MCF 10A (cell line): Measurements from ENCODE around the gene CDC42EP2. TPM values are rescaled to one million over a fixed set of nuclear protein-coding genes. Genes with fewer than 3 reads are reported as not detected.

Experiments
- BruUV-seq: library from RNA; stranded (reverse); fragments of 400-500 nt; replicated peaks from 2 replicates; lab custom pipeline; 2021; lab: Mats Ljungman, UMichigan
- CTCF ChIA-PET: fragments of 300-600 bp; sonication (Branson Sonifier 250); formaldehyde crosslinking; extraction: SDS; loops from one replicate; lab custom pipeline; 2021; ENCODE audit warnings: antibody characterized with exemption, inconsistent platforms; lab: Yijun Ruan, JAX
- POLR2A ChIA-PET: fragments of 300-600, 350-650 bp; sonication (Branson Sonifier 250); formaldehyde crosslinking; extraction: SDS; loops from one replicate; lab custom pipeline; 2020; ENCODE audit warnings: antibody characterized with exemption, inconsistent platforms; lab: Yijun Ruan, JAX
- DNase-seq: peaks from one replicate; pipeline ENCODE4 v3.0.0-alpha.2; 2018; ENCODE audit not compliant: unreplicated experiment
- H3K27ac Mint-ChIP-seq: one replicate; pipeline ENCODE4 v1.8.0; 2022; ENCODE audit warnings: mild to moderate bottlenecking, low read depth, mixed read lengths; ENCODE audit not compliant: unreplicated experiment
- H3K27me3 Mint-ChIP-seq: one replicate; pipeline ENCODE4 v1.8.0; 2022; ENCODE audit warnings: mixed read lengths; ENCODE audit not compliant: insufficient read depth, unreplicated experiment
- H3K36me3 Mint-ChIP-seq: one replicate; pipeline ENCODE4 v1.8.0; 2022; ENCODE audit warnings: mild to moderate bottlenecking, moderate library complexity, mixed read lengths; ENCODE audit not compliant: insufficient read depth, unreplicated experiment
- H3K4me1 Mint-ChIP-seq: one replicate; pipeline ENCODE4 v1.8.0; 2022; ENCODE audit warnings: mixed read lengths; ENCODE audit not compliant: insufficient read depth, unreplicated experiment
- H3K4me3 Mint-ChIP-seq: one replicate; pipeline ENCODE4 v1.8.0; 2022; ENCODE audit warnings: mild to moderate bottlenecking, moderate library complexity, mixed read lengths; ENCODE audit not compliant: unreplicated experiment
- H3K9me3 Mint-ChIP-seq: one replicate; pipeline ENCODE4 v1.8.0; 2022; ENCODE audit warnings: mixed read lengths; ENCODE audit not compliant: unreplicated experiment
- intact Hi-C: fragments of 100-400 bp; cut with micrococcal nuclease; formaldehyde crosslinking; loops from 2 replicates; pipeline ENCODE4 v1.14.1; 2022
- total RNA-seq: library from RNA; stranded (reverse); gene quantifications from 2 replicates; pipeline ENCODE4 v1.2.3, GENCODE V29; 2022
- TF ChIP-seq, protein P1 (sequence below): fragments of 200-600 bp; IDR thresholded peaks from one replicate; pipeline ENCODE4 v1.8.0; 2022; ENCODE audit warnings: antibody characterized with exemption, mild to moderate bottlenecking; ENCODE audit not compliant: unreplicated experiment

The CDC42EP2 gene
- total RNA-seq, 1 experiment from 2014 or later: 24.5 TPM

- no peak for DNase-seq
- TF ChIP-seq, protein P1, sequence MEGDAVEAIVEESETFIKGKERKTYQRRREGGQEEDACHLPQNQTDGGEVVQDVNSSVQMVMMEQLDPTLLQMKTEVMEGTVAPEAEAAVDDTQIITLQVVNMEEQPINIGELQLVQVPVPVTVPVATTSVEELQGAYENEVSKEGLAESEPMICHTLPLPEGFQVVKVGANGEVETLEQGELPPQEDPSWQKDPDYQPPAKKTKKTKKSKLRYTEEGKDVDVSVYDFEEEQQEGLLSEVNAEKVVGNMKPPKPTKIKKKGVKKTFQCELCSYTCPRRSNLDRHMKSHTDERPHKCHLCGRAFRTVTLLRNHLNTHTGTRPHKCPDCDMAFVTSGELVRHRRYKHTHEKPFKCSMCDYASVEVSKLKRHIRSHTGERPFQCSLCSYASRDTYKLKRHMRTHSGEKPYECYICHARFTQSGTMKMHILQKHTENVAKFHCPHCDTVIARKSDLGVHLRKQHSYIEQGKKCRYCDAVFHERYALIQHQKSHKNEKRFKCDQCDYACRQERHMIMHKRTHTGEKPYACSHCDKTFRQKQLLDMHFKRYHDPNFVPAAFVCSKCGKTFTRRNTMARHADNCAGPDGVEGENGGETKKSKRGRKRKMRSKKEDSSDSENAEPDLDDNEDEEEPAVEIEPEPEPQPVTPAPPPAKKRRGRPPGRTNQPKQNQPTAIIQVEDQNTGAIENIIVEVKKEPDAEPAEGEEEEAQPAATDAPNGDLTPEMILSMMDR: no peak
- intact Hi-C loops: no loop called here
- CTCF ChIA-PET: interaction anchor here (0.6 to 2.0 kb wide), 10 partner anchors 10 to 272 kb away, joined by 3 to 12 read pairs (median 5); no protein-coding TSS in a partner anchor
- POLR2A ChIA-PET: interaction anchor here (0.6 to 2.3 kb wide), 8 partner anchors 9 to 179 kb away, joined by 3 to 6 read pairs (median 4); no protein-coding TSS in a partner anchor
- Mint-ChIP-seq H3K9me3 (no peaks in the 10 kb centered on the region), H3K36me3 (peaks cover 63% of the 10 kb centered on the region), H3K4me3 (no peak overlapping the region), H3K4me1 (peaks cover 13% of the 10 kb centered on the region), H3K27me3 (no peaks in the 10 kb centered on the region), H3K27ac (no peak overlapping the region)
- BruUV-seq: no TSS peak
These were observed 36.8 kb downstream of the CDC42EP2 start for GRCh38 chr11:65351511-65351910.

GRCh38 chr11:65352783-65353182 lies 38.1 kb downstream of the CDC42EP2 start:
- Mint-ChIP-seq H3K27ac (no peak overlapping the region), H3K9me3 (no peaks in the 10 kb centered on the region), H3K4me3 (no peak overlapping the region), H3K27me3 (no peaks in the 10 kb centered on the region), H3K36me3 (peaks cover 53% of the 10 kb centered on the region), H3K4me1 (peaks cover 13% of the 10 kb centered on the region)
- CTCF ChIA-PET: interaction anchor here (0.6 to 1.9 kb wide), 10 partner anchors 9 to 475 kb away, joined by 3 to 12 read pairs (median 4); no protein-coding TSS in a partner anchor
- intact Hi-C loops: loop anchor here (2.0 kb wide), 1 partner anchor 38 kb away; the partner anchor contains the start of gene CDC42EP2
- DNase-seq: no peak
- no TSS peak for BruUV-seq
- POLR2A ChIA-PET: interaction anchor here (1.1 to 2.8 kb wide), 6 partner anchors 10 to 158 kb away, joined by 3 to 14 read pairs (median 4); partner anchors contain the start of genes DPF2 and SLC25A45
- TF ChIP-seq, protein P1: peak; percentile 16

GRCh38 chr11:65353376-65353775 lies 38.7 kb downstream of the CDC42EP2 start:
- H3K36me3 Mint-ChIP-seq: peaks cover 48% of the 10 kb centered on the region

GRCh38 chr11:65353900-65354264 lies 39.2 kb downstream of the CDC42EP2 start:
- Mint-ChIP-seq H3K27ac (no peak overlapping the region), H3K36me3 (peaks cover 42% of the 10 kb centered on the region), H3K4me1 (peaks cover 18% of the 10 kb centered on the region), H3K4me3 (peak overlapping the region; percentile 72), H3K27me3 (no peaks in the 10 kb centered on the region), H3K9me3 (no peaks in the 10 kb centered on the region)
- intact Hi-C loops: loop anchor here (2.0 kb wide), 1 partner anchor 39 kb away; the partner anchor contains the start of gene CDC42EP2
- TF ChIP-seq, protein P1: no peak
- no TSS peak for BruUV-seq
- ChIA-PET POLR2A (interaction anchor here (0.6 to 2.8 kb wide), 9 partner anchors 16 to 305 kb away, joined by 3 to 14 read pairs (median 3); partner anchors contain the start of genes DPF2, POLA2 and SLC25A45), CTCF (interaction anchor here (1.7 to 1.8 kb wide), 2 partner anchors 19 to 38 kb away, joined by 5 to 8 read pairs; no protein-coding TSS in a partner anchor)
- DNase-seq: no peak

More at GRCh38 chr11:65353376-65353775, 38.7 kb downstream of the CDC42EP2 start:
- Mint-ChIP-seq H3K9me3 (no peaks in the 10 kb centered on the region), H3K4me3 (peak overlapping the region; percentile 72), H3K27ac (no peak overlapping the region), H3K27me3 (no peaks in the 10 kb centered on the region), H3K4me1 (peaks cover 18% of the 10 kb centered on the region)
- POLR2A ChIA-PET: interaction anchor here (0.6 to 2.8 kb wide), 9 partner anchors 11 to 304 kb away, joined by 3 to 14 read pairs (median 3); partner anchors contain the start of genes DPF2, POLA2 and SLC25A45
- no TSS peak for BruUV-seq
- intact Hi-C loops: loop anchor here (2.0 kb wide), 1 partner anchor 39 kb away; the partner anchor contains the start of gene CDC42EP2
- no peak for DNase-seq
- CTCF ChIA-PET: interaction anchor here (0.7 to 1.9 kb wide), 6 partner anchors 8 to 38 kb away, joined by 4 to 8 read pairs (median 4); no protein-coding TSS in a partner anchor
- TF ChIP-seq, protein P1: no peak
